GM23338 (cell line): ENCODE results near the gene ZBTB5. TPM values are rescaled to one million over a fixed set of nuclear protein-coding genes. Genes with fewer than 3 reads are reported as not detected.

Source experiments
- ATAC-seq: fragments of 200-7000 bp; cut with Tn5 transposase; 3 replicates; pipeline ENCODE4 v1.9.1; 2020
- DNase-seq: peaks from one replicate; pipeline ENCODE4 v3.0.0-alpha.2; 2015; ENCODE audit warnings: low spot score
- H2AFZ ChIP-seq: fragments of 200-600 bp; sonication (generic); 2 replicates; pipeline ENCODE4 v1.8.0; 2016; ENCODE audit warnings: antibody characterized with exemption, mild to moderate bottlenecking, moderate library complexity
- H3F3A ChIP-seq: fragments of 200-600 bp; sonication (generic); replicated peaks from 2 replicates; pipeline ENCODE4 v1.8.0; 2017; ENCODE audit warnings: antibody characterized with exemption, mixed run types, low read depth
- H3K27ac ChIP-seq: fragments of 200-600 bp; sonication (generic); 2 replicates; pipeline ENCODE4 v1.6.1; 2016; ENCODE audit warnings: low read depth
- H3K27me3 ChIP-seq: fragments of 200-600 bp; sonication (generic); 2 replicates; pipeline ENCODE4 v1.8.0; 2016; ENCODE audit warnings: mild to moderate bottlenecking, mixed run types, moderate library complexity; ENCODE audit not compliant: insufficient read depth
- H3K36me3 ChIP-seq: fragments of 200-600 bp; sonication (generic); 2 replicates; pipeline ENCODE4 v1.8.0; 2016; ENCODE audit warnings: mild to moderate bottlenecking; ENCODE audit not compliant: insufficient read depth
- H3K4me1 ChIP-seq: fragments of 200-600 bp; sonication (generic); 2 replicates; pipeline ENCODE4 v1.8.0; 2016; ENCODE audit warnings: mild to moderate bottlenecking, moderate library complexity; ENCODE audit not compliant: insufficient read depth
- H3K4me2 ChIP-seq: fragments of 200-600 bp; sonication (generic); 2 replicates; pipeline ENCODE4 v1.7.1; 2017; ENCODE audit warnings: mixed run types
- H3K4me3 ChIP-seq: fragments of 200-600 bp; sonication (generic); 2 replicates; pipeline ENCODE4 v1.6.1; 2016; ENCODE audit warnings: mixed run types
- H3K79me2 ChIP-seq: fragments of 200-600 bp; sonication (generic); replicated peaks from 2 replicates; pipeline ENCODE4 v1.8.0; 2017; ENCODE audit warnings: mild to moderate bottlenecking; ENCODE audit not compliant: insufficient read depth
- H3K9me2 ChIP-seq: fragments of 200-600 bp; sonication (generic); 2 replicates; pipeline ENCODE4 v1.8.0; 2017; ENCODE audit not compliant: insufficient read depth
- H4K20me1 ChIP-seq: fragments of 200-600 bp; sonication (generic); replicated peaks from 2 replicates; pipeline ENCODE4 v1.8.0; 2017; ENCODE audit warnings: mild to moderate bottlenecking; ENCODE audit not compliant: insufficient read depth
- H3K27ac Mint-ChIP-seq: 2 replicates; pipeline ENCODE4 v1.8.0; 2020; ENCODE audit warnings: inconsistent platforms, mild to moderate bottlenecking, moderate library complexity, mixed read lengths
- H3K27me3 Mint-ChIP-seq: 3 replicates; pipeline ENCODE4 v1.8.0; 2022; ENCODE audit warnings: low read depth, mild to moderate bottlenecking, moderate library complexity, mixed read lengths, inconsistent platforms; ENCODE audit not compliant: insufficient read depth, poor library complexity
- H3K36me3 Mint-ChIP-seq: 3 replicates; pipeline ENCODE4 v1.8.0; 2021; ENCODE audit warnings: low read depth, mild to moderate bottlenecking, inconsistent platforms, moderate library complexity, mixed read lengths
- H3K4me1 Mint-ChIP-seq: 3 replicates; pipeline ENCODE4 v1.8.0; 2020; ENCODE audit warnings: mild to moderate bottlenecking, inconsistent platforms, mixed read lengths
- H3K4me3 Mint-ChIP-seq: 3 replicates; pipeline ENCODE4 v1.8.0; 2021; ENCODE audit warnings: moderate library complexity, mild to moderate bottlenecking, inconsistent platforms, mixed read lengths
- H3K9me3 Mint-ChIP-seq: 3 replicates; pipeline ENCODE4 v1.8.0; 2020; ENCODE audit warnings: moderate library complexity, mild to moderate bottlenecking, inconsistent platforms, mixed read lengths
- CREB1 ChIP-seq: fragments of 250-450 bp; sonication (Bioruptor Pico); IDR thresholded peaks from 2 replicates; pipeline ENCODE4 v1.5.0; 2020; ENCODE audit warnings: low read depth, mild to moderate bottlenecking, moderate library complexity
- CTCF ChIP-seq, 2 experiments: fragments of 200-600 bp in 1 of 2; sonication (generic) in 1 of 2; conservative IDR thresholded peaks; 2 replicates each; pipeline versions ENCODE4 v1.5.1 to v1.6.1; 2016 to 2017; ENCODE audit warnings: antibody characterized with exemption in 2 of 2, low read depth in 2 of 2, mild to moderate bottlenecking in 2 of 2, moderate library complexity in 1 of 2
- ETS1 ChIP-seq: IDR thresholded peaks from 2 replicates; pipeline ENCODE4 v1.6.1; 2016; ENCODE audit warnings: antibody characterized with exemption
- EZH2 ChIP-seq: fragments of 200-600 bp; sonication (generic); IDR thresholded peaks from one replicate; pipeline ENCODE4 v1.8.0; 2017; ENCODE audit warnings: antibody characterized with exemption, mild to moderate bottlenecking, low read depth; ENCODE audit not compliant: unreplicated experiment
- EZH2phosphoT487 ChIP-seq: fragments of 200-600 bp; sonication (generic); IDR thresholded peaks from one replicate; pipeline ENCODE4 v1.8.1; 2018; ENCODE audit warnings: antibody characterized with exemption; ENCODE audit not compliant: unreplicated experiment
- JUNB ChIP-seq: IDR thresholded peaks from one replicate; pipeline ENCODE4 v1.6.1; 2016; ENCODE audit warnings: antibody characterized with exemption; ENCODE audit not compliant: unreplicated experiment
- NANOG ChIP-seq: IDR thresholded peaks from 2 replicates; pipeline ENCODE4 v1.6.1; 2016; ENCODE audit warnings: antibody characterized with exemption, borderline replicate concordance
- POLR2AphosphoS5 ChIP-seq: IDR thresholded peaks from 2 replicates; pipeline ENCODE4 v1.6.1; 2016; ENCODE audit warnings: antibody characterized with exemption, low read depth
- STAT1 ChIP-seq: IDR thresholded peaks from one replicate; pipeline ENCODE4 v1.6.1; 2016; ENCODE audit warnings: antibody characterized with exemption; ENCODE audit not compliant: unreplicated experiment
- ZNF114 ChIP-seq: fragments of 250-450 bp; sonication (Bioruptor Pico); IDR thresholded peaks from 2 replicates; pipeline ENCODE4 v1.5.0; 2020; ENCODE audit warnings: mild to moderate bottlenecking, moderate library complexity
- ZNF331 ChIP-seq: fragments of 250-450 bp; sonication (Bioruptor Pico); IDR thresholded peaks from 2 replicates; pipeline ENCODE4 v1.5.0; 2020; ENCODE audit warnings: low read depth, mild to moderate bottlenecking, moderate library complexity
- polyA plus RNA-seq: library from polyadenylated mRNA; unstranded; fragments of >200 nt; fragmentation: Nextera tagmentation; extraction: Ambion mirVana; gene quantifications from 2 replicates; pipeline ENCODE4 v1.2.1, GENCODE V29; 2016
- total RNA-seq: library from RNA; depleted of rRNA; stranded (reverse); fragments of >200 nt; shearing (Covaris generic); gene quantifications from 2 replicates; pipeline ENCODE4 v1.2.3, GENCODE V29; 2014
- TF ChIP-seq, protein P1 (sequence below): fragments of 250-450 bp; sonication (Bioruptor Pico); IDR thresholded peaks from 2 replicates; pipeline ENCODE4 v1.5.0; 2020; ENCODE audit warnings: mild to moderate bottlenecking, moderate library complexity
- TF ChIP-seq, protein P2 (sequence below): IDR thresholded peaks from one replicate; pipeline ENCODE4 v1.6.1; 2018; ENCODE audit warnings: antibody characterized with exemption; ENCODE audit not compliant: unreplicated experiment

The ZBTB5 gene
- total and polyA plus RNA-seq, 2 experiments from 2014 or later: 2.8 to 19.5 TPM

- Mint-ChIP-seq H3K4me1 (no peaks in the 10 kb centered on the region; the same call in 2 of the 3 replicates), H3K27me3 (peaks cover 10% of the 10 kb centered on the region), H3K27ac (no peak overlapping the region), H3K36me3 (peaks cover 20% of the 10 kb centered on the region), H3K9me3 (no peaks in the 10 kb centered on the region), H3K4me3 (no peak overlapping the region)
- H3K27me3 ChIP-seq: no peaks in the 10 kb centered on the region
- no peak overlapping the region for H2AFZ ChIP-seq
- H3K4me3 ChIP-seq: no peak overlapping the region
- no peaks in the 10 kb centered on the region for H3K9me2 ChIP-seq
- peaks cover 17% of the 10 kb centered on the region for H4K20me1 ChIP-seq
- ATAC-seq (no peak), DNase-seq (no peak)
- 0 out of 2 replicates have a peak, but pooled peaks cover 11% of the 10 kb centered on the region for H3K36me3 ChIP-seq
- H3F3A ChIP-seq: no peaks in the 10 kb centered on the region
- no peaks in the 10 kb centered on the region for H3K79me2 ChIP-seq
- H3K27ac ChIP-seq: no peak overlapping the region
- H3K4me1 ChIP-seq: no peaks in the 10 kb centered on the region
- no peak overlapping the region for H3K4me2 ChIP-seq
- TF ChIP-seq ZNF331 (CRISPR knock-in tag) (no peak), EZH2 (no peak), STAT1 (no peak), CREB1 (no peak), POLR2AphosphoS5 (no peak), CTCF (conservative IDR thresholded peaks at IDR 0.05; ENCODE audit: low read depth in 2 of 2) (no peak), EZH2phosphoT487 (no peak), ZNF114 (CRISPR knock-in tag) (no peak), JUNB (no peak), NANOG (no peak), ETS1 (no peak)
- TF ChIP-seq, protein P1, sequence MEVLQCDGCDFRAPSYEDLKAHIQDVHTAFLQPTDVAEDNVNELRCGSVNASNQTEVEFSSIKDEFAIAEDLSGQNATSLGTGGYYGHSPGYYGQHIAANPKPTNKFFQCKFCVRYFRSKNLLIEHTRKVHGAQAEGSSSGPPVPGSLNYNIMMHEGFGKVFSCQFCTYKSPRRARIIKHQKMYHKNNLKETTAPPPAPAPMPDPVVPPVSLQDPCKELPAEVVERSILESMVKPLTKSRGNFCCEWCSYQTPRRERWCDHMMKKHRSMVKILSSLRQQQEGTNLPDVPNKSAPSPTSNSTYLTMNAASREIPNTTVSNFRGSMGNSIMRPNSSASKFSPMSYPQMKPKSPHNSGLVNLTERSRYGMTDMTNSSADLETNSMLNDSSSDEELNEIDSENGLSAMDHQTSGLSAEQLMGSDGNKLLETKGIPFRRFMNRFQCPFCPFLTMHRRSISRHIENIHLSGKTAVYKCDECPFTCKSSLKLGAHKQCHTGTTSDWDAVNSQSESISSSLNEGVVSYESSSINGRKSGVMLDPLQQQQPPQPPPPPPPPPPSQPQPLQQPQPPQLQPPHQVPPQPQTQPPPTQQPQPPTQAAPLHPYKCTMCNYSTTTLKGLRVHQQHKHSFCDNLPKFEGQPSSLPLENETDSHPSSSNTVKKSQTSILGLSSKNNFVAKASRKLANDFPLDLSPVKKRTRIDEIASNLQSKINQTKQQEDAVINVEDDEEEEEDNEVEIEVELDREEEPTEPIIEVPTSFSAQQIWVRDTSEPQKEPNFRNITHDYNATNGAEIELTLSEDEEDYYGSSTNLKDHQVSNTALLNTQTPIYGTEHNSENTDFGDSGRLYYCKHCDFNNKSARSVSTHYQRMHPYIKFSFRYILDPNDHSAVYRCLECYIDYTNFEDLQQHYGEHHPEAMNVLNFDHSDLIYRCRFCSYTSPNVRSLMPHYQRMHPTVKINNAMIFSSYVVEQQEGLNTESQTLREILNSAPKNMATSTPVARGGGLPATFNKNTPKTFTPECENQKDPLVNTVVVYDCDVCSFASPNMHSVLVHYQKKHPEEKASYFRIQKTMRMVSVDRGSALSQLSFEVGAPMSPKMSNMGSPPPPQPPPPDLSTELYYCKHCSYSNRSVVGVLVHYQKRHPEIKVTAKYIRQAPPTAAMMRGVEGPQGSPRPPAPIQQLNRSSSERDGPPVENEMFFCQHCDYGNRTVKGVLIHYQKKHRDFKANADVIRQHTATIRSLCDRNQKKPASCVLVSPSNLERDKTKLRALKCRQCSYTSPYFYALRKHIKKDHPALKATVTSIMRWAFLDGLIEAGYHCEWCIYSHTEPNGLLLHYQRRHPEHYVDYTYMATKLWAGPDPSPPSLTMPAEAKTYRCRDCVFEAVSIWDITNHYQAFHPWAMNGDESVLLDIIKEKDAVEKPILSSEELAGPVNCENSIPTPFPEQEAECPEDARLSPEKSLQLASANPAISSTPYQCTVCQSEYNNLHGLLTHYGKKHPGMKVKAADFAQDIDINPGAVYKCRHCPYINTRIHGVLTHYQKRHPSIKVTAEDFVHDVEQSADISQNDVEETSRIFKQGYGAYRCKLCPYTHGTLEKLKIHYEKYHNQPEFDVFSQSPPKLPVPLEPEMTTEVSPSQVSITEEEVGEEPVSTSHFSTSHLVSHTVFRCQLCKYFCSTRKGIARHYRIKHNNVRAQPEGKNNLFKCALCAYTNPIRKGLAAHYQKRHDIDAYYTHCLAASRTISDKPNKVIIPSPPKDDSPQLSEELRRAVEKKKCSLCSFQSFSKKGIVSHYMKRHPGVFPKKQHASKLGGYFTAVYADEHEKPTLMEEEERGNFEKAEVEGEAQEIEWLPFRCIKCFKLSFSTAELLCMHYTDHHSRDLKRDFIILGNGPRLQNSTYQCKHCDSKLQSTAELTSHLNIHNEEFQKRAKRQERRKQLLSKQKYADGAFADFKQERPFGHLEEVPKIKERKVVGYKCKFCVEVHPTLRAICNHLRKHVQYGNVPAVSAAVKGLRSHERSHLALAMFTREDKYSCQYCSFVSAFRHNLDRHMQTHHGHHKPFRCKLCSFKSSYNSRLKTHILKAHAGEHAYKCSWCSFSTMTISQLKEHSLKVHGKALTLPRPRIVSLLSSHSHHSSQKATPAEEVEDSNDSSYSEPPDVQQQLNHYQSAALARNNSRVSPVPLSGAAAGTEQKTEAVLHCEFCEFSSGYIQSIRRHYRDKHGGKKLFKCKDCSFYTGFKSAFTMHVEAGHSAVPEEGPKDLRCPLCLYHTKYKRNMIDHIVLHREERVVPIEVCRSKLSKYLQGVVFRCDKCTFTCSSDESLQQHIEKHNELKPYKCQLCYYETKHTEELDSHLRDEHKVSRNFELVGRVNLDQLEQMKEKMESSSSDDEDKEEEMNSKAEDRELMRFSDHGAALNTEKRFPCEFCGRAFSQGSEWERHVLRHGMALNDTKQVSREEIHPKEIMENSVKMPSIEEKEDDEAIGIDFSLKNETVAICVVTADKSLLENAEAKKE: no peak
- TF ChIP-seq, protein P2, sequence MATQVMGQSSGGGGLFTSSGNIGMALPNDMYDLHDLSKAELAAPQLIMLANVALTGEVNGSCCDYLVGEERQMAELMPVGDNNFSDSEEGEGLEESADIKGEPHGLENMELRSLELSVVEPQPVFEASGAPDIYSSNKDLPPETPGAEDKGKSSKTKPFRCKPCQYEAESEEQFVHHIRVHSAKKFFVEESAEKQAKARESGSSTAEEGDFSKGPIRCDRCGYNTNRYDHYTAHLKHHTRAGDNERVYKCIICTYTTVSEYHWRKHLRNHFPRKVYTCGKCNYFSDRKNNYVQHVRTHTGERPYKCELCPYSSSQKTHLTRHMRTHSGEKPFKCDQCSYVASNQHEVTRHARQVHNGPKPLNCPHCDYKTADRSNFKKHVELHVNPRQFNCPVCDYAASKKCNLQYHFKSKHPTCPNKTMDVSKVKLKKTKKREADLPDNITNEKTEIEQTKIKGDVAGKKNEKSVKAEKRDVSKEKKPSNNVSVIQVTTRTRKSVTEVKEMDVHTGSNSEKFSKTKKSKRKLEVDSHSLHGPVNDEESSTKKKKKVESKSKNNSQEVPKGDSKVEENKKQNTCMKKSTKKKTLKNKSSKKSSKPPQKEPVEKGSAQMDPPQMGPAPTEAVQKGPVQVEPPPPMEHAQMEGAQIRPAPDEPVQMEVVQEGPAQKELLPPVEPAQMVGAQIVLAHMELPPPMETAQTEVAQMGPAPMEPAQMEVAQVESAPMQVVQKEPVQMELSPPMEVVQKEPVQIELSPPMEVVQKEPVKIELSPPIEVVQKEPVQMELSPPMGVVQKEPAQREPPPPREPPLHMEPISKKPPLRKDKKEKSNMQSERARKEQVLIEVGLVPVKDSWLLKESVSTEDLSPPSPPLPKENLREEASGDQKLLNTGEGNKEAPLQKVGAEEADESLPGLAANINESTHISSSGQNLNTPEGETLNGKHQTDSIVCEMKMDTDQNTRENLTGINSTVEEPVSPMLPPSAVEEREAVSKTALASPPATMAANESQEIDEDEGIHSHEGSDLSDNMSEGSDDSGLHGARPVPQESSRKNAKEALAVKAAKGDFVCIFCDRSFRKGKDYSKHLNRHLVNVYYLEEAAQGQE: no peak
Measured at GRCh38 chr9:37508135-37508833, 43.0 kb upstream of the ZBTB5 start.
